HEK293 (cell line): Measurements from ENCODE around the gene STIP1.

Source experiments
- CTCF ChIA-PET: fragments of 350-600 bp; formaldehyde crosslinking; extraction: SDS; loops from one replicate; lab custom pipeline; 2021; ENCODE audit warnings: antibody characterized with exemption; lab: Yijun Ruan, JAX
- POLR2A ChIA-PET: fragments of 300-600 bp; formaldehyde crosslinking; extraction: SDS; loops from one replicate; lab custom pipeline; 2020; ENCODE audit warnings: antibody characterized with exemption, inconsistent platforms; lab: Yijun Ruan, JAX
- H3K27ac ChIP-seq: fragments of 200-500 bp; sonication (Bioruptor generic); 2 replicates; pipeline ENCODE4 v1.5.1; 2014; ENCODE audit warnings: low read depth, low read length, control low read depth, inconsistent platforms; ENCODE audit errors: extremely low read depth
- H3K36me3 ChIP-seq, 2 experiments: fragments of 200-500 bp in 1 of 2; sonication (Bioruptor generic) in 1 of 2; 1 replicate in 1 of 2; 2 replicates in 1 of 2; pipeline ENCODE4 v1.5.1; 2014 to 2017; ENCODE audit warnings: inconsistent platforms in 2 of 2, low read length in 2 of 2; ENCODE audit not compliant: control insufficient read depth in 2 of 2, insufficient read depth in 1 of 2
- H3K4me1 ChIP-seq: fragments of 200-500 bp; sonication (Bioruptor generic); 2 replicates; pipeline ENCODE4 v1.5.1; 2014; ENCODE audit warnings: mild to moderate bottlenecking, low read length, inconsistent platforms; ENCODE audit not compliant: control insufficient read depth, insufficient read depth
- H3K4me3 ChIP-seq: 2 replicates; pipeline ENCODE4 v1.5.1; 2011; ENCODE audit warnings: low read depth, mild to moderate bottlenecking, control low read depth, low read length, moderate library complexity
- H3K9me3 ChIP-seq: fragments of 200-500 bp; sonication (Bioruptor generic); 2 replicates; pipeline ENCODE4 v1.5.1; 2014; ENCODE audit warnings: low read depth, low read length, inconsistent platforms; ENCODE audit not compliant: control insufficient read depth, insufficient read depth
- BCL11A ChIP-seq: fragments of 450-650 bp; formaldehyde crosslinking; IDR thresholded peaks from 2 replicates; pipeline ENCODE4 v1.5.1; 2016; ENCODE audit warnings: low read depth, missing biosample characterization, missing genetic modification characterization
- GFI1B ChIP-seq: fragments of 450-650 bp; formaldehyde crosslinking; IDR thresholded peaks from 2 replicates; pipeline ENCODE4 v1.5.1; 2016; ENCODE audit warnings: missing biosample characterization, missing genetic modification characterization
- PRDM1 ChIP-seq: fragments of 450-650 bp; formaldehyde crosslinking; IDR thresholded peaks from 2 replicates; pipeline ENCODE4; 2016; ENCODE audit warnings: missing biosample characterization, missing genetic modification characterization
- ZBTB17 ChIP-seq: fragments of 450-650 bp; formaldehyde crosslinking; IDR thresholded peaks from 2 replicates; pipeline ENCODE4 v1.5.1; 2016; ENCODE audit warnings: missing biosample characterization, missing genetic modification characterization
- ZIC2 ChIP-seq: fragments of 450-650 bp; formaldehyde crosslinking; IDR thresholded peaks from 2 replicates; pipeline ENCODE4 v1.5.1; 2016; ENCODE audit warnings: missing biosample characterization, missing genetic modification characterization
- ZNF10 ChIP-seq: fragments of 450-650 bp; formaldehyde crosslinking; IDR thresholded peaks from 2 replicates; pipeline ENCODE4 v1.5.1; 2017; ENCODE audit warnings: missing biosample characterization, missing genetic modification characterization
- ZNF2 ChIP-seq: fragments of 450-650 bp; formaldehyde crosslinking; IDR thresholded peaks from 2 replicates; pipeline ENCODE4 v1.5.1; 2016; ENCODE audit warnings: missing biosample characterization, missing genetic modification characterization
- ZNF24 ChIP-seq: fragments of 450-650 bp; formaldehyde crosslinking; IDR thresholded peaks from 2 replicates; pipeline ENCODE4 v1.5.1; 2016; ENCODE audit warnings: missing biosample characterization, missing genetic modification characterization
- ZNF266 ChIP-seq: fragments of 450-650 bp; formaldehyde crosslinking; IDR thresholded peaks from 2 replicates; pipeline ENCODE4 v1.5.1; 2016; ENCODE audit warnings: missing biosample characterization, missing genetic modification characterization, low read depth
- ZNF311 ChIP-seq: fragments of 450-650 bp; formaldehyde crosslinking; IDR thresholded peaks from 2 replicates; pipeline ENCODE4 v1.5.1; 2017; ENCODE audit warnings: missing biosample characterization, missing genetic modification characterization, borderline replicate concordance
- ZNF366 ChIP-seq: fragments of 450-650 bp; formaldehyde crosslinking; conservative IDR thresholded peaks from 2 replicates; pipeline ENCODE4 v1.5.1; 2016; ENCODE audit warnings: missing biosample characterization, missing genetic modification characterization
- ZNF394 ChIP-seq: fragments of 450-650 bp; formaldehyde crosslinking; IDR thresholded peaks from 2 replicates; pipeline ENCODE4 v1.5.1; 2016; ENCODE audit warnings: missing biosample characterization, missing genetic modification characterization, mild to moderate bottlenecking, moderate library complexity, borderline replicate concordance
- ZNF426 ChIP-seq: fragments of 450-650 bp; formaldehyde crosslinking; IDR thresholded peaks from 2 replicates; pipeline ENCODE4 v1.5.1; 2017; ENCODE audit warnings: missing biosample characterization, missing genetic modification characterization, mild to moderate bottlenecking, inconsistent platforms, moderate library complexity
- ZNF626 ChIP-seq: fragments of 450-650 bp; sonication (Bioruptor Pico); formaldehyde crosslinking; IDR thresholded peaks from 2 replicates; pipeline ENCODE4 v1.5.1; 2018; ENCODE audit warnings: missing biosample characterization, missing genetic modification characterization, inconsistent platforms
- ZNF791 ChIP-seq: fragments of 450-650 bp; formaldehyde crosslinking; IDR thresholded peaks from 2 replicates; pipeline ENCODE4 v1.5.1; 2016; ENCODE audit warnings: missing biosample characterization, missing genetic modification characterization
- ZNF792 ChIP-seq: fragments of 450-650 bp; formaldehyde crosslinking; IDR thresholded peaks from 2 replicates; pipeline ENCODE4 v1.5.1; 2016; ENCODE audit warnings: missing biosample characterization, missing genetic modification characterization
- ZNF843 ChIP-seq: fragments of 450-650 bp; formaldehyde crosslinking; IDR thresholded peaks from 2 replicates; pipeline ENCODE4 v1.5.1; 2016; ENCODE audit warnings: missing biosample characterization, missing genetic modification characterization
- TF ChIP-seq, protein P1 (sequence below): fragments of 450-650 bp; formaldehyde crosslinking; IDR thresholded peaks from 2 replicates; pipeline ENCODE4 v1.5.1; 2016; ENCODE audit warnings: missing biosample characterization, missing genetic modification characterization
- TF ChIP-seq, protein P2 (sequence below): fragments of 450-650 bp; formaldehyde crosslinking; IDR thresholded peaks from 2 replicates; pipeline ENCODE4 v1.5.1; 2016; ENCODE audit warnings: missing biosample characterization, missing genetic modification characterization
- TF ChIP-seq, protein P3 (sequence below): fragments of 450-650 bp; formaldehyde crosslinking; IDR thresholded peaks from 2 replicates; pipeline ENCODE4 v1.5.1; 2016; ENCODE audit warnings: missing biosample characterization, missing genetic modification characterization

STIP1 gene

DNA sequence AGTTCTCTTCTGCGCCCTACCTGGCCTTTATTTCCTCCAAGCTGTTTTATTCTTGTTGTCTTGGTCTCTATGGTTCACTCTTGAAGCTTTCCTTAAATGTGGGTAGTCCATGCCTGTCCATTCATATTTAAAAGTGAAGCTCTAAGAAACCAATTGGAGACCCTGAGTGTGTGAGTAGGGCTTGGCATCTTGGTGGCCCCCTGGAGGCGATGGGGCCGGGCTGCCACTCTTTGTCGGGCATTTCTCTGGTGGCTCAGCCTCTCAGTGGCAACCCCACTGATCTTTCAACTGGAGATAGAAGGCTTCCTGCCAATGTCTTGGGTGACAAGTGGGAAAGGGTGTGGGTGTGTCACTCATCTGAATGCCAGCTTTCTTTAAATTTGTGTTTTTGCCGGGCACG, 30.9 kb downstream of the STIP1 start (continued):
- TF ChIP-seq ZNF311 (tag by site-specific recombination) (no peak), ZNF394 (tag by site-specific recombination) (no peak)
- TF ChIP-seq, all 188 proteins: peak for 0

DNA sequence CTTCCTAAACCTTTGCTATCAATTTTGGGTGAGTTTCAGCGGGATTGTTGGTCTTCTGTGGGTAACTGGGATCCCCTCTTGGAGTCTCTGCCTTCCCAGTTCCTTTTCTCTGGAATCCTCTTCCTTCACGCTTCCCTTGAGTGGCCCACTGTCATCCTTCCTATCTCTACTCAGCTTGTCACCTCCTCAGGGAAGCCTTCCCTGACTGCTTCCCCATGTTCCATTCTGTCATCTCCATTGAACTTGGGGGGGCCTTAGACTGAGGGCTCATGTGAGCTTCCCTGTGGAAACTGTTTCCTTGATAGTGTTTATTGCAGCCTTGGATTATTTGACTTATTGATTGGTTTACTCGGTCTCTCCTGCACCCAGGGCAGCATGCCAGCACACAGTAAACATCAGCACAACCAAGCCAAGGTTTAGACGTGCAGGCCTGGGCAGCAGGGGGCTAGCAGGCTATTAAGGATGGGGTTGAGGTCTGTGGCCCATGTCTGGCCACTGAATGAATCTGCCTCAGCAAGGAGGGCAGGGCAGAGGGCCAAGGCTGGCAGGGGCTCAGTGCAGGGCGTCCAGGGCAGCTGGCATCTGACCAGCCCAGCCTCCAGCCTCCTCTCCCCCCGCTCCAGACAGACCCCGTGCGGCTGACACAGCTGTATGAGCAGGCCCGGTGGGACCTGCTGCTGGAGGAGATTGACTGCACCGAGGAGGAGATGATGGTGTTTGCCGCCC, 32.8 kb downstream of the STIP1 start:
- H3K36me3 ChIP-seq: peaks cover 0 to 17% of the 10 kb centered on the region in 2 experiments; a peak in 1 of 3 replicates

DNA sequence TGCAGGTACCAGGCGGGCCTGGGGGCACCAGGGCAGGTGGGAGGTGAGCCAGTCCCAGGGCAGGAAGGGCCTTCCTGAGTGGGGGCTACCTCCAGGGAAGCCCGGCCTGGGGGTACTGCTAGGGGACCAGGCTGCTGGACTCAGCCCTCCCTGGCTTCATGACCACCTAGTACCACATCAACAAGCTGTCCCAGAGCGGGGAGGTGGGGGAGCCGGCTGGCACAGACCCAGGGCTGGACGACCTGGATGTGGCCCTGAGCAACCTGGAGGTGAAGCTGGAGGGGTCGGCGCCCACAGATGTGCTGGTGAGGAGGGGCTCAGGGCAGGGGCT, 33.3 kb downstream of the STIP1 start:
- TF ChIP-seq GFI1B (tag by site-specific recombination) (no peak), ZIC2 (tag by site-specific recombination) (no peak)
- ChIA-PET CTCF (interaction anchor here (0.7 to 5.2 kb wide), 3 partner anchors 14 to 84 kb away, joined by 3 to 37 read pairs (median 4); partner anchors contain the start of gene FERMT3), POLR2A (interaction anchor here (1.1 kb wide), 1 partner anchor 10 kb away, joined by 3 read pairs; no protein-coding TSS in a partner anchor)
- Histone ChIP-seq H3K4me3 (no peak overlapping the region), H3K27ac (no peak overlapping the region), H3K36me3 (peaks cover 0 to 22% of the 10 kb centered on the region in 2 experiments; a peak in 1 of 3 replicates), H3K9me3 (no peaks in the 10 kb centered on the region), H3K4me1 (no peaks in the 10 kb centered on the region)

More for the DNA sequence above, 32.8 kb downstream of the STIP1 start:
- Histone ChIP-seq H3K4me3 (no peak overlapping the region), H3K27ac (no peak overlapping the region), H3K4me1 (no peaks in the 10 kb centered on the region)
- CTCF ChIA-PET: interaction anchor here (0.7 to 5.2 kb wide), 3 partner anchors 14 to 85 kb away, joined by 3 to 37 read pairs (median 4); partner anchors contain the start of gene FERMT3
- POLR2A ChIA-PET: no interaction called here
- TF ChIP-seq ZBTB17 (tag by site-specific recombination): no peak
- TF ChIP-seq, all 188 proteins: peak for 0
- no peaks in the 10 kb centered on the region for H3K9me3 ChIP-seq

DNA sequence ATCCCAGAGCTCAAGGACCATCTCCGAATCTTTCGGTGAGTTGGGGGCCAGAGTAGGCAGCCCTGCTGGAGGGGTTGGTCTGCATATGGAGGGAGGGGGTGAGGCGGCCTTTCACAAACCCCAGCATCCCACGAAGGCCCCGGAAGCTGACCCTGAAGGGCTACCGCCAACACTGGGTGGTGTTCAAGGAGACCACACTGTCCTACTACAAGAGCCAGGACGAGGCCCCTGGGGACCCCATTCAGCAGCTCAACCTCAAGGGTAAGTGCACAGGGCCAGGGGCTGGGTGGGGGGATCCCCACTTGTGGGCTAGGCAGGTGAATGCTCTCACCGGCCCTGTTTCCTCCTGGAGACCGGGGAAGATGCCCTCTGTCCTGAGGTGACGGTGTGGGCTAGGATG, 33.8 kb downstream of the STIP1 start:
- ChIA-PET CTCF (no interaction called here), POLR2A (interaction anchor here (1.1 kb wide), 1 partner anchor 10 kb away, joined by 3 read pairs; no protein-coding TSS in a partner anchor)
- Histone ChIP-seq H3K36me3 (peaks cover 0 to 26% of the 10 kb centered on the region in 2 experiments; a peak in 1 of 3 replicates), H3K9me3 (no peaks in the 10 kb centered on the region), H3K4me1 (no peaks in the 10 kb centered on the region), H3K27ac (no peak overlapping the region), H3K4me3 (no peak overlapping the region)
- no peak for TF ChIP-seq ZNF626 (tag by site-specific recombination)
- TF ChIP-seq, protein P1, sequence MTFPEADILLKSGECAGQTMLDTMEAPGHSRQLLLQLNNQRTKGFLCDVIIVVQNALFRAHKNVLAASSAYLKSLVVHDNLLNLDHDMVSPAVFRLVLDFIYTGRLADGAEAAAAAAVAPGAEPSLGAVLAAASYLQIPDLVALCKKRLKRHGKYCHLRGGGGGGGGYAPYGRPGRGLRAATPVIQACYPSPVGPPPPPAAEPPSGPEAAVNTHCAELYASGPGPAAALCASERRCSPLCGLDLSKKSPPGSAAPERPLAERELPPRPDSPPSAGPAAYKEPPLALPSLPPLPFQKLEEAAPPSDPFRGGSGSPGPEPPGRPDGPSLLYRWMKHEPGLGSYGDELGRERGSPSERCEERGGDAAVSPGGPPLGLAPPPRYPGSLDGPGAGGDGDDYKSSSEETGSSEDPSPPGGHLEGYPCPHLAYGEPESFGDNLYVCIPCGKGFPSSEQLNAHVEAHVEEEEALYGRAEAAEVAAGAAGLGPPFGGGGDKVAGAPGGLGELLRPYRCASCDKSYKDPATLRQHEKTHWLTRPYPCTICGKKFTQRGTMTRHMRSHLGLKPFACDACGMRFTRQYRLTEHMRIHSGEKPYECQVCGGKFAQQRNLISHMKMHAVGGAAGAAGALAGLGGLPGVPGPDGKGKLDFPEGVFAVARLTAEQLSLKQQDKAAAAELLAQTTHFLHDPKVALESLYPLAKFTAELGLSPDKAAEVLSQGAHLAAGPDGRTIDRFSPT (tag by site-specific recombination): no peak
- TF ChIP-seq, protein P2, sequence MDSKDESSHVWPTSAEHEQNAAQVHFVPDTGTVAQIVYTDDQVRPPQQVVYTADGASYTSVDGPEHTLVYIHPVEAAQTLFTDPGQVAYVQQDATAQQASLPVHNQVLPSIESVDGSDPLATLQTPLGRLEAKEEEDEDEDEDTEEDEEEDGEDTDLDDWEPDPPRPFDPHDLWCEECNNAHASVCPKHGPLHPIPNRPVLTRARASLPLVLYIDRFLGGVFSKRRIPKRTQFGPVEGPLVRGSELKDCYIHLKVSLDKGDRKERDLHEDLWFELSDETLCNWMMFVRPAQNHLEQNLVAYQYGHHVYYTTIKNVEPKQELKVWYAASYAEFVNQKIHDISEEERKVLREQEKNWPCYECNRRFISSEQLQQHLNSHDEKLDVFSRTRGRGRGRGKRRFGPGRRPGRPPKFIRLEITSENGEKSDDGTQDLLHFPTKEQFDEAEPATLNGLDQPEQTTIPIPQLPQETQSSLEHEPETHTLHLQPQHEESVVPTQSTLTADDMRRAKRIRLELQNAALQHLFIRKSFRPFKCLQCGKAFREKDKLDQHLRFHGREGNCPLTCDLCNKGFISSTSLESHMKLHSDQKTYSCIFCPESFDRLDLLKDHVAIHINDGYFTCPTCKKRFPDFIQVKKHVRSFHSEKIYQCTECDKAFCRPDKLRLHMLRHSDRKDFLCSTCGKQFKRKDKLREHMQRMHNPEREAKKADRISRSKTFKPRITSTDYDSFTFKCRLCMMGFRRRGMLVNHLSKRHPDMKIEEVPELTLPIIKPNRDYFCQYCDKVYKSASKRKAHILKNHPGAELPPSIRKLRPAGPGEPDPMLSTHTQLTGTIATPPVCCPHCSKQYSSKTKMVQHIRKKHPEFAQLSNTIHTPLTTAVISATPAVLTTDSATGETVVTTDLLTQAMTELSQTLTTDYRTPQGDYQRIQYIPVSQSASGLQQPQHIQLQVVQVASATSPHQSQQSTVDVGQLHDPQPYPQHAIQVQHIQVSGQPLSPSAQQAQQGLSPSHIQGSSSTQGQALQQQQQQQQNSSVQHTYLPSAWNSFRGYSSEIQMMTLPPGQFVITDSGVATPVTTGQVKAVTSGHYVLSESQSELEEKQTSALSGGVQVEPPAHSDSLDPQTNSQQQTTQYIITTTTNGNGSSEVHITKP (tag by site-specific recombination): no peak
- no peak for TF ChIP-seq BCL11A
- TF ChIP-seq ZNF366: no peak
- TF ChIP-seq ZNF791 (tag by site-specific recombination): no peak
- no peak for TF ChIP-seq ZNF266 (tag by site-specific recombination)
- TF ChIP-seq ZNF2 (tag by site-specific recombination): no peak
- TF ChIP-seq ZNF843: no peak
- TF ChIP-seq, protein P3, sequence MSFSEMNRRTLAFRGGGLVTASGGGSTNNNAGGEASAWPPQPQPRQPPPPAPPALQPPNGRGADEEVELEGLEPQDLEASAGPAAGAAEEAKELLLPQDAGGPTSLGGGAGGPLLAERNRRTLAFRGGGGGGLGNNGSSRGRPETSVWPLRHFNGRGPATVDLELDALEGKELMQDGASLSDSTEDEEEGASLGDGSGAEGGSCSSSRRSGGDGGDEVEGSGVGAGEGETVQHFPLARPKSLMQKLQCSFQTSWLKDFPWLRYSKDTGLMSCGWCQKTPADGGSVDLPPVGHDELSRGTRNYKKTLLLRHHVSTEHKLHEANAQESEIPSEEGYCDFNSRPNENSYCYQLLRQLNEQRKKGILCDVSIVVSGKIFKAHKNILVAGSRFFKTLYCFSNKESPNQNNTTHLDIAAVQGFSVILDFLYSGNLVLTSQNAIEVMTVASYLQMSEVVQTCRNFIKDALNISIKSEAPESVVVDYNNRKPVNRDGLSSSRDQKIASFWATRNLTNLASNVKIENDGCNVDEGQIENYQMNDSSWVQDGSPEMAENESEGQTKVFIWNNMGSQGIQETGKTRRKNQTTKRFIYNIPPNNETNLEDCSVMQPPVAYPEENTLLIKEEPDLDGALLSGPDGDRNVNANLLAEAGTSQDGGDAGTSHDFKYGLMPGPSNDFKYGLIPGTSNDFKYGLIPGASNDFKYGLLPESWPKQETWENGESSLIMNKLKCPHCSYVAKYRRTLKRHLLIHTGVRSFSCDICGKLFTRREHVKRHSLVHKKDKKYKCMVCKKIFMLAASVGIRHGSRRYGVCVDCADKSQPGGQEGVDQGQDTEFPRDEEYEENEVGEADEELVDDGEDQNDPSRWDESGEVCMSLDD (tag by site-specific recombination): no peak
- no peak for TF ChIP-seq ZNF10 (tag by site-specific recombination)
- no peak for TF ChIP-seq PRDM1 (tag by site-specific recombination)
- TF ChIP-seq ZNF426 (tag by site-specific recombination): no peak
- no peak for TF ChIP-seq ZNF24 (tag by site-specific recombination)
- no peak for TF ChIP-seq ZNF311 (tag by site-specific recombination)
- no peak for TF ChIP-seq ZNF792 (tag by site-specific recombination)
